ENCODE measurements around the gene MYH9.

GRCh38 chr22:36237462-36238372, 150.1 kb downstream of the MYH9 start:
- TF ChIP-seq POLR2A (IDR thresholded peaks at IDR 0.05) (no peak), CTCF (IDR thresholded peaks at IDR 0.05) (no peak)

Measured in Peyer's patch (tissue), 4 donors.